ENCODE results near the gene PHLDB2. TPM values are rescaled to one million over a fixed set of nuclear protein-coding genes. Genes with fewer than 3 reads are reported as not detected.

The PHLDB2 gene
- total and polyA plus RNA-seq, 2 of the 8 experiments (the other 6 are each of a cell fraction or from before 2014, with no cell fraction given), result 5.8 to 22.6 TPM

- Histone ChIP-seq H2AK5ac (ENCODE audit: low read depth, low read length) (no peak overlapping the region), H4K91ac (replicated peaks; ENCODE audit: insufficient read length, low read length) (no peak overlapping the region), H3K18ac (ENCODE audit: extremely low read depth, low read length) (no peak overlapping the region), H3K79me1 (ENCODE audit: low read depth, low read length) (no peaks in the 10 kb centered on the region), H3K9me3 (ENCODE audit: insufficient read depth in 2 of 2, low read depth in 1 of 2, low read length in 1 of 2) (no peaks in the 10 kb centered on the region), H2AFZ (ENCODE audit: low read length) (no peak overlapping the region), H2BK20ac (ENCODE audit: low read length) (no peak overlapping the region), H3K4me1 (replicated peaks in 1 of 4; ENCODE audit: control insufficient read depth in 3 of 4, insufficient read depth in 4 of 4, low read length in 3 of 4) (peaks cover 3 to 10% (median 6%) of the 10 kb centered on the region in 4 experiments; a peak in 5 of 7 replicates), H2BK120ac (replicated peaks; ENCODE audit: low read depth, low read length) (no peak overlapping the region), H3K27ac (ENCODE audit: low read depth, low read length) (no peak overlapping the region), H4K20me1 (replicated peaks in 1 of 2; ENCODE audit: control insufficient read depth in 1 of 2, insufficient read depth in 2 of 2, low read length in 2 of 2) (peaks cover 0 to 1% of the 10 kb centered on the region in 2 experiments), H3K79me2 (ENCODE audit: control insufficient read depth in 1 of 2, insufficient read depth in 2 of 2, low read length in 2 of 2) (peaks cover 0 to 6% of the 10 kb centered on the region in 2 experiments; a peak in 2 of 4 replicates), H2BK5ac (ENCODE audit: low read depth, low read length) (no peak overlapping the region), H3K9ac (replicated peaks in 1 of 4; ENCODE audit: extremely low read depth in 1 of 4, low read depth in 3 of 4, low read length in 3 of 4) (no peak overlapping the region), H3K14ac (ENCODE audit: insufficient read length) (no peak overlapping the region), H3K4me2 (ENCODE audit: insufficient read depth in 1 of 2, low read depth in 2 of 2, low read length in 2 of 2) (no peak overlapping the region), H3K36me3 (ENCODE audit: control insufficient read depth in 2 of 4, insufficient read depth in 4 of 4, low read length in 3 of 4) (no peaks in the 10 kb centered on the region), H3K23ac (ENCODE audit: insufficient read length) (no peak overlapping the region), H4K5ac (ENCODE audit: insufficient read length, low read depth, low read length) (no peak overlapping the region), H3K23me2 (ENCODE audit: low read depth, low read length) (peaks cover 6% of the 10 kb centered on the region; the same call in 1 of the 2 replicates), H3K27me3 (replicated peaks in 1 of 4; ENCODE audit: control insufficient read depth in 3 of 4, extremely low read depth in 1 of 4, insufficient read depth in 3 of 4, low read length in 3 of 4) (peaks cover 0 to 22% (median 14%) of the 10 kb centered on the region in 4 experiments; a peak in 5 of 7 replicates), H4K8ac (ENCODE audit: extremely low read depth, insufficient read depth, low read length) (no peak overlapping the region), H2BK15ac (ENCODE audit: low read length) (no peak overlapping the region), H3K4me3 (ENCODE audit: extremely low read depth in 1 of 4, insufficient read depth in 2 of 4, low read depth in 3 of 4, low read length in 4 of 4) (no peak overlapping the region), H3K4ac (replicated peaks; ENCODE audit: insufficient read length, low read depth, low read length) (no peak overlapping the region), H2BK12ac (ENCODE audit: low read depth, low read length) (no peak overlapping the region), H3K56ac (replicated peaks; ENCODE audit: insufficient read length, low read depth, low read length) (no peak overlapping the region)
- ChIA-PET CTCF (ENCODE audit: partially characterized antibody) (no interaction called here), POLR2A (ENCODE audit: partially characterized antibody) (no interaction called here)
- FAIRE-seq (no peak), DNase-seq (ENCODE audit: low read depth in 1 of 2, low spot score in 2 of 2) (no peak)
- WGBS, 2 experiments (ENCODE audit: extremely low coverage in 1 of 2, insufficient coverage in 1 of 2, insufficient read length in 1 of 2, insufficient replicate concordance in 2 of 2, low coverage in 1 of 2, low lambda C conversion rate in 2 of 2, missing lambda C conversion rate in 1 of 2), result 74 to 100% methylated on average over 1 to 6 of the region's 6 CpGs
- TF ChIP-seq KDM4A (IDR thresholded peaks at IDR 0.05; ENCODE audit: low read depth, low read length, severe bottlenecking), result no peak
- TF ChIP-seq USF2 (IDR thresholded peaks at IDR 0.05; ENCODE audit: low read length), result no peak
- no peak for TF ChIP-seq ATF2 (IDR thresholded peaks at IDR 0.05; ENCODE audit: low read length)
- no peak for TF ChIP-seq RAD21 (IDR thresholded peaks at IDR 0.05 in 1 of 2, conservative IDR thresholded peaks at IDR 0.05 in 1 of 2; ENCODE audit: low read depth in 2 of 2, low read length in 2 of 2)
- no peak for TF ChIP-seq RFX5 (IDR thresholded peaks at IDR 0.05; ENCODE audit: borderline replicate concordance, low read depth, low read length)
- TF ChIP-seq HDAC2 (IDR thresholded peaks at IDR 0.05; ENCODE audit: borderline replicate concordance in 1 of 2, low read depth in 2 of 2, low read length in 2 of 2), result no peak
- TF ChIP-seq GTF2F1 (IDR thresholded peaks at IDR 0.05; ENCODE audit: borderline replicate concordance, low read depth, low read length), result no peak
- TF ChIP-seq ATF3 (IDR thresholded peaks at IDR 0.05; ENCODE audit: insufficient read depth, low read depth, low read length), result no peak
- no peak for TF ChIP-seq BRCA1 (IDR thresholded peaks at IDR 0.05; ENCODE audit: low read depth, low read length)
Observed at GRCh38 chr3:111857474-111857873, 1.6 kb upstream of the PHLDB2 start.

Data from H1 (cell line).